NT2/D1 (cell line): ENCODE measurements around the gene CARD16.

Experiments
- DNase-seq: peaks from one replicate; pipeline ENCODE4 v3.0.0-alpha.2; 2011; ENCODE audit warnings: low read depth, low spot score
- H3K27me3 ChIP-seq: 2 replicates; pipeline ENCODE4 v1.6.0; 2011; ENCODE audit warnings: mild to moderate bottlenecking; ENCODE audit not compliant: insufficient read length, insufficient read depth
- H3K36me3 ChIP-seq: 2 replicates; pipeline ENCODE4 v1.6.1; 2011; ENCODE audit warnings: mild to moderate bottlenecking, low read length, mixed read lengths; ENCODE audit not compliant: insufficient read depth, insufficient read length
- H3K4me1 ChIP-seq: 2 replicates; pipeline ENCODE4 v1.5.1; 2011; ENCODE audit not compliant: insufficient read depth, insufficient read length
- H3K4me3 ChIP-seq: 2 replicates; pipeline ENCODE4 v1.5.1; 2011; ENCODE audit warnings: low read depth; ENCODE audit not compliant: insufficient read length
- H3K9ac ChIP-seq: 2 replicates; pipeline ENCODE4 v1.6.0; 2011; ENCODE audit warnings: low read depth; ENCODE audit not compliant: insufficient read length
- H3K9me3 ChIP-seq: 2 replicates; pipeline ENCODE4 v1.5.1; 2011; ENCODE audit warnings: mild to moderate bottlenecking, low read length; ENCODE audit not compliant: insufficient read depth
- SUZ12 ChIP-seq: IDR thresholded peaks from 2 replicates; pipeline ENCODE4 v1.6.1; 2011; ENCODE audit not compliant: insufficient read length, insufficient read depth; ENCODE audit errors: extremely low read depth
- YY1 ChIP-seq: IDR thresholded peaks from 2 replicates; pipeline ENCODE4 v1.6.1; 2011; ENCODE audit not compliant: insufficient read length, insufficient read depth
- ZNF274 ChIP-seq: IDR thresholded peaks from 2 replicates; pipeline ENCODE4 v1.6.1; 2011; ENCODE audit warnings: mild to moderate bottlenecking, low read depth, low read length

Gene CARD16

GRCh38 chr11:105000797-105001196 is 44.3 kb downstream of the CARD16 start:
- TF ChIP-seq YY1 (no peak), ZNF274 (no peak), SUZ12 (no peak)
- no peaks in the 10 kb centered on the region for H3K36me3 ChIP-seq

DNA sequence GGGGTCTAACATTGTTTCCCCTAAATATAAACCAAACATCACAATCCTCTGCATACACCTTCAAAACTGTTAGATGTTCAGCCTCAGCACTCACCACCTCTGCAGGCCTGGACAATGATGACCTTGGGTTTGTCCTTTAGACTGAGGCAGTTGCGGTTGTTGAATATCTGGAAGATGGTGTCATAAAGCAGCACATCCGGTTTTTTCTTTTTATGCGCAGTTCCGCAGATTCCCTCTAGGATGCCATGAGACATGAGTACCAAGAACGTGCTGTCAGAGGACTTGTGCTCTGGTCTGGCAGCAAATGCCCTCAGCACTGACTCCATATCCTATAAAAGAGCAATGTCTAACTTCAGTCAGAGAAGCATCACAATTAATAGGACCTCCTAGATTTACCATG is 45.0 kb downstream of the CARD16 start:
- Histone ChIP-seq H3K27me3 (no peaks in the 10 kb centered on the region), H3K9ac (no peak overlapping the region), H3K4me3 (no peak overlapping the region), H3K9me3 (no peaks in the 10 kb centered on the region), H3K36me3 (no peaks in the 10 kb centered on the region), H3K4me1 (no peaks in the 10 kb centered on the region)
- DNase-seq: no peak
- TF ChIP-seq ZNF274 (no peak), SUZ12 (no peak), YY1 (no peak)

More at GRCh38 chr11:105000797-105001196, 44.3 kb downstream of the CARD16 start:
- H3K9ac ChIP-seq: no peak overlapping the region
- H3K9me3 ChIP-seq: no peaks in the 10 kb centered on the region
- DNase-seq: peak; percentile 15
- H3K27me3 ChIP-seq: no peaks in the 10 kb centered on the region
- no peaks in the 10 kb centered on the region for H3K4me1 ChIP-seq
- no peak overlapping the region for H3K4me3 ChIP-seq

GRCh38 chr11:104999721-105000120 is 45.4 kb downstream of the CARD16 start:
- no peak for TF ChIP-seq ZNF274
- no peak for TF ChIP-seq YY1
- no peak for TF ChIP-seq SUZ12
- no peak overlapping the region for H3K9ac ChIP-seq
- H3K4me3 ChIP-seq: no peak overlapping the region
- no peaks in the 10 kb centered on the region for H3K9me3 ChIP-seq
- no peaks in the 10 kb centered on the region for H3K36me3 ChIP-seq
- H3K27me3 ChIP-seq: no peaks in the 10 kb centered on the region
- no peaks in the 10 kb centered on the region for H3K4me1 ChIP-seq
- DNase-seq: no peak

GRCh38 chr11:104997288-104997687 is 47.8 kb downstream of the CARD16 start:
- H3K9ac ChIP-seq: no peak overlapping the region
- no peak for TF ChIP-seq SUZ12
- TF ChIP-seq ZNF274: no peak
- TF ChIP-seq YY1: no peak
- H3K36me3 ChIP-seq: no peaks in the 10 kb centered on the region
- H3K9me3 ChIP-seq: no peaks in the 10 kb centered on the region
- H3K4me3 ChIP-seq: no peak overlapping the region
- H3K4me1 ChIP-seq: no peaks in the 10 kb centered on the region
- DNase-seq: no peak
- no peaks in the 10 kb centered on the region for H3K27me3 ChIP-seq

DNA sequence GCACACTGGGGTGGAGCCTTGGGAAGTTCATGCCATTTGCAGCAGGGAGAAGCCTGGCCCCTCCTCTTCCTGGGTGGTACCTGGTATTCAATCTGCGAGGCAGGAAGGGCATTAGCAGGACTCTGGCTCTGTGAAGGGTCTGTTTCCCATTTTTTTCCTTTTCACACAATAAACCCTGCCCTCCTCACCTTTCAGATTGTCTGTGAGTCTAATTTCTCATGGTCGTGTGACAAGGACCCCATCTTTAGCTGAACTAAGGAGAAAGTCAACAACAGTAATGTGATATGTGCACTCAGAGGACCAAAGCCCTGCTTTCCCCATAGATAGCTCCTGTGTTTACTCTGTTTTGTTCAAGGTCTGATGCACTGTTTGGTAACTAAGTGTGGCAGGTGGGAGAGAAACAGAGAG is 50.1 kb downstream of the CARD16 start:
- no peaks in the 10 kb centered on the region for H3K27me3 ChIP-seq
- H3K4me1 ChIP-seq: no peaks in the 10 kb centered on the region
- TF ChIP-seq ZNF274 (no peak), YY1 (no peak), SUZ12 (no peak)
- H3K36me3 ChIP-seq: no peaks in the 10 kb centered on the region
- no peaks in the 10 kb centered on the region for H3K9me3 ChIP-seq
- no peak for DNase-seq
- H3K4me3 ChIP-seq: no peak overlapping the region
- H3K9ac ChIP-seq: no peak overlapping the region

- Histone ChIP-seq H3K36me3 (no peaks in the 10 kb centered on the region), H3K4me1 (no peaks in the 10 kb centered on the region), H3K9ac (no peak overlapping the region), H3K9me3 (no peaks in the 10 kb centered on the region), H3K27me3 (no peaks in the 10 kb centered on the region), H3K4me3 (no peak overlapping the region)
- no peak for DNase-seq
- no peak for TF ChIP-seq YY1
- TF ChIP-seq SUZ12: no peak
- no peak for TF ChIP-seq ZNF274
Measured at GRCh38 chr11:104992781-104993180, 52.4 kb downstream of the CARD16 start.

DNA sequence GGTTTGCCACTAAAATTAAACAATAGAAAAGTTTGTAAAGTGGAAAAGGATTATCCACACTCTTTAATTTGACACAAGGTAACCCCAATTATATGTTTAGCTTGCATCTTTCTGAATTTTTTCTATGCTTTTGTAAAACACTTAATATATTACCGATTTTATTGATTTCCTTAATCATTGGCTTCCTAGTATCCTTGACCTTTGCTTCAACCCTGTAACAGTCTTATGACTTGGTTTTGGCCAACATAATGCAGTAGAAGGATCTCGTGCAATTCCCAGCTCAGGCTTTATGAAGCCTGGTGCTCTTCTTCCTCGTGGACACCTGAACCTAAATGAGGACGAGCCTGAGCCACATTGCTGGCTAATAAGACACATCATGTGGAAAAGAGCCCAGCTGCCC is 53.1 kb downstream of the CARD16 start:
- no peak for DNase-seq
- Histone ChIP-seq H3K27me3 (no peaks in the 10 kb centered on the region), H3K4me1 (no peaks in the 10 kb centered on the region), H3K9ac (no peak overlapping the region), H3K4me3 (no peak overlapping the region), H3K9me3 (no peaks in the 10 kb centered on the region), H3K36me3 (no peaks in the 10 kb centered on the region)
- TF ChIP-seq ZNF274: no peak
- no peak for TF ChIP-seq YY1
- no peak for TF ChIP-seq SUZ12
